ENCODE results near the gene TAOK1. TPM values are rescaled to one million over a fixed set of nuclear protein-coding genes. Genes with fewer than 3 reads are reported as not detected.
A peak's percentile ranks its signal among the peaks of the same experiment; 100 is the strongest.

The TAOK1 gene
- total RNA-seq, 4 donors from 2014 or later: 24.6 to 102 (median 64.9) TPM

GRCh38 chr17:29568331-29569244, 178.4 kb downstream of the TAOK1 start, which contains the start of gene TP53I13:
TSS of gene TP53I13 (plus strand) at chr17:29568701. CDS start at chr17:29568759, 58 bp downstream.
- H3K4me3 ChIP-seq: peak within 1 kb of the TSS; percentile 71 to 85
- no peaks in the 10 kb centered on the region for H3K27me3 ChIP-seq
- H3K9me3 ChIP-seq: no peaks in the 10 kb centered on the region
- no peaks in the 10 kb centered on the region for H3K36me3 ChIP-seq
- DNase-seq: peak; percentile 87 to 90
- H3K4me1 ChIP-seq: peaks cover 4 to 18% of the 10 kb centered on the region in 2 donors
- intact Hi-C loops (cut with DNase I; ENCODE audit: low total_unique reads): no loop called here
- TF ChIP-seq POLR2A (IDR thresholded peaks at IDR 0.05) (peak; percentile 63 to 78), CTCF (IDR thresholded peaks at IDR 0.05) (no peak)
- peak within 1 kb of the TSS; percentile 88 to 91 for H3K27ac ChIP-seq

GRCh38 chr17:29569245-29569950, 179.2 kb downstream of the TAOK1 start:
- Histone ChIP-seq H3K27ac (peak overlapping the region; percentile 88 to 91), H3K27me3 (no peaks in the 10 kb centered on the region), H3K4me1 (peaks cover 4 to 18% of the 10 kb centered on the region in 2 donors), H3K9me3 (no peaks in the 10 kb centered on the region), H3K4me3 (peak overlapping the region; percentile 71 to 85), H3K36me3 (no peaks in the 10 kb centered on the region)
- DNase-seq: no peak
- no peak for TF ChIP-seq CTCF (IDR thresholded peaks at IDR 0.05)
- no peak for TF ChIP-seq POLR2A (IDR thresholded peaks at IDR 0.05)
- intact Hi-C loops (cut with DNase I; ENCODE audit: low total_unique reads): no loop called here

GRCh38 chr17:29570521-29570920, 180.4 kb downstream of the TAOK1 start:
- Histone ChIP-seq H3K36me3 (no peaks in the 10 kb centered on the region), H3K4me3 (no peak overlapping the region), H3K9me3 (no peaks in the 10 kb centered on the region), H3K27me3 (no peaks in the 10 kb centered on the region), H3K27ac (no peak overlapping the region), H3K4me1 (peaks cover 4 to 18% of the 10 kb centered on the region in 2 donors)
- TF ChIP-seq CTCF (IDR thresholded peaks at IDR 0.05): no peak
- no peak for TF ChIP-seq POLR2A (IDR thresholded peaks at IDR 0.05)
- DNase-seq: no peak
- intact Hi-C loops (cut with DNase I; ENCODE audit: low total_unique reads): no loop called here

- Histone ChIP-seq H3K4me3 (no peak overlapping the region), H3K4me1 (peaks cover 4 to 18% of the 10 kb centered on the region in 2 donors), H3K9me3 (no peaks in the 10 kb centered on the region), H3K36me3 (no peaks in the 10 kb centered on the region), H3K27me3 (no peaks in the 10 kb centered on the region), H3K27ac (peak overlapping the region in 1 of 2 donors; percentile 53)
- intact Hi-C loops (cut with DNase I; ENCODE audit: low total_unique reads): no loop called here
- DNase-seq: no peak
- TF ChIP-seq POLR2A (IDR thresholded peaks at IDR 0.05): no peak
- TF ChIP-seq CTCF (IDR thresholded peaks at IDR 0.05): no peak
Measured at GRCh38 chr17:29571486-29571882, 181.3 kb downstream of the TAOK1 start.

All from uterus (tissue), 4 donors.